Right ventricle myocardium inferior (tissue), 1 donor: Measurements from ENCODE around the gene HCST. TPM values are rescaled to one million over a fixed set of nuclear protein-coding genes. Genes with fewer than 3 reads are reported as not detected.
"Not testable (repeated sequence)": the region's sequence is repeated elsewhere in the genome, so short reads cannot be mapped to it uniquely, and the experiment has no call there.

Experiments
- ATAC-seq: fragments of 200-7000 bp; cut with Tn5 transposase; one replicate; pipeline ENCODE4 v1.9.1; 2020; ENCODE audit warnings: mild to moderate bottlenecking, moderate library complexity
- DNase-seq: peaks from one replicate; pipeline ENCODE4 v3.0.0; 2021; ENCODE audit errors: missing footprints
- intact Hi-C: fragments of 100-400 bp; cut with DNase I; formaldehyde crosslinking; loops from one replicate; pipeline ENCODE4 v1.11.0; 2022
- total RNA-seq: library from RNA; stranded (reverse); fragmentation: NEBNext Ultra II Directional; extraction: Animal tissue kit (Norgen Biotek cat#: 25700); gene quantifications from one replicate; pipeline ENCODE4 v1.2.1, GENCODE V29; 2021
- donor health status: DM: no; HTN: yes; CAD: no; lungs with severe emphysema.

Gene HCST
- total RNA-seq, 1 donor from 2014 or later: 6.3 TPM

GRCh38 chr19:35872180-35872579 is 30.1 kb upstream of the HCST start:
- intact Hi-C loops: no loop called here
- DNase-seq (peak; percentile 13), ATAC-seq (no peak)

DNA sequence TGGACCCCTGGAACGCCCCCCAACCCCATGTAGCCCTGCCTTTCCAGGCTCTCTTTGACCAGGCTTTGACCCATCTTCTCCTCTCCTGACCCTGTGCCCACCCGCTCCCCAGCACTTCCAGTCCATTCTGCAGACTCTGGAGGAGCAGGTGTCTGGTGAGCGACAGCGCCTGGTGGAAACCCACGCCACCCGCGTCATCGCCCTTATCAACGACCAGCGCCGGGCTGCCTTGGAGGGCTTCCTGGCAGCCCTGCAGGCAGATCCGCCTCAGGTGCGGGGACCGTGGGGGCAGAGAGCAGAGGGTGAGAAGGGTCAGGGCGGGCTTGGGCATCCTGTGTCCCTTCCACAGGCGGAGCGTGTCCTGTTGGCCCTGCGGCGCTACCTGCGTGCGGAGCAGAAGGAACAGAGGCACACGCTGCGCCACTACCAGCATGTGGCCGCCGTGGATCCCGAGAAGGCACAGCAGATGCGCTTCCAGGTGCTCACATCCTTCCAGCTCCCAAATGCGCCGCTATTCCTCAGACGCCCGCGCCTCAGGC is 27.9 kb upstream of the HCST start:
- intact Hi-C loops: no loop called here
- ATAC-seq: no peak
- DNase-seq: peak; percentile 53

- intact Hi-C loops: no loop called here
- DNase-seq (peak; percentile 17), ATAC-seq (no peak)
Observed at GRCh38 chr19:35879068-35879467, 23.3 kb upstream of the HCST start.

GRCh38 chr19:35879770-35880317 is 22.5 kb upstream of the HCST start:
- intact Hi-C loops: no loop called here
- DNase-seq (peak; percentile 96), ATAC-seq (peak; percentile 95)

GRCh38 chr19:35882114-35882832 is 20.1 kb upstream of the HCST start:
- ATAC-seq (peak; percentile 45), DNase-seq (no peak)
- intact Hi-C loops: loop anchor here (1.0 kb wide), 1 partner anchor 49 kb away; no protein-coding TSS in a partner anchor

GRCh38 chr19:35883882-35884281 is 18.4 kb upstream of the HCST start:
- ATAC-seq (no peak), DNase-seq (peak; percentile 2)
- intact Hi-C loops: no loop called here

DNA sequence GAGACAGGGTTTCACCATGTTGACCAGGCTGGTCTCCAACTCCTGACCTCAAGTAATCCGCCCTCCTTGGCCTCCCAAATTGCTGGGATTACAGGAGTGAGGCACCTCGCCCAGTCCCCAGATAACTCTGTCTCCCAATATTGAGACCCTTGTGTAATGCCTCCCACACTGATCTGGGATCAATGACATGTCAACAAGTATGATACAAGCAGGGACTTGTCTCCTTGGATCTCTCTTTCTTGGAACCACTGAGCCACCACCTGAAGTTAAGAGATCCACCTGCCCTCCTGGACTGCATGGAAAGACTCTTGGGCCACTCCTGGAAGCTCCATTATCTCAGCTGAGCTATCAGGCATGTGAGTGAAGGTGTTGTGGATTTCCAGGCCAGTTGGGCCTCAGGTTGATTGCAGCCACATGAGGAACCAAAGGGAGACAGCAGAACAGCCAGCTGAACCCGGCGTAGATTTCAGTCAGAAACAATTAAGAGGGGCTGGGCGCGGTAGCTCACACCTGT is 17.0 kb upstream of the HCST start:
- DNase-seq: no peak
- intact Hi-C loops: no loop called here

GRCh38 chr19:35885904-35886303 is 16.4 kb upstream of the HCST start:
- DNase-seq (peak; percentile 1), ATAC-seq (no peak)
- intact Hi-C loops: no loop called here

More for the DNA sequence above, 17.0 kb upstream of the HCST start:
- no peak for ATAC-seq

DNA sequence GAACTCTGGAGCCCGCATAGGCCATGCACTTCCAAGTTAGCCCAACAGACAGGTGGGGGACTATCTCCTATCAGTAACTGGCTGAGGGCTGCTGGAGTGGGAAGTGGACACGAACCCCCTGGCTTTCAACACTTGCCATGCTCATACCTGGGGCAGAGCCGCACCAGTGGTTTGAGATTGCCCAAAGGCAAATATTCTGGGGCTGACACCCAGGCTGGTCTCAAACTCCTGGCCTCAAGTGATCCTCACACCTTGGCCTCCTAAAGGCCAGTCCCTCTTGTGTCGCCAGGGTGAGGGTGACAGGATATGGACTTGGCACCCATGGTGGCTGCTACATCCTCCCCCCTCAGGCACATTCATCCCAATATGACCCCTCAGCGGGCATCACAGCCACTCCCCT is 15.1 kb upstream of the HCST start:
- DNase-seq (peak; percentile 44), ATAC-seq (no peak)
- intact Hi-C loops: no loop called here

DNA sequence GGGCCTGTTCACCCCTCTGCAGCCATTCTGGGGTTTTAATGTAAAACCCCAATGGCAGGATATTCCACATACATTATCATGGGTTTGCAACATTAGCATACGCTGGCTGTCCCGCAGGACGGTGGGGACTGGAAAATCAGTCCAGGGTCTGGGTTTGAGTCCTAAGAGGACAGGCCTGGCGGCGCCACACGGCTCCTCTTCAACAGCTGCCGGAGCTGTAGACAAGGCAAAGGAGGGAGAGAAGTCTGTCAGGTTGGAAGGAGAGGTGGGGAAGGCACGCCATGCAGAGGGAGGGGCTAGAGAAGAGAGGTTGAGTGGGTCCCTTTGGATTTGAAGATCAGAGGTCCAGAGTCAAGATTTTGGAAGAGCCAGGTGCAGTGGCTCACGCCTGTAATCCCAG is 13.9 kb upstream of the HCST start:
- intact Hi-C loops: no loop called here
- no peak for DNase-seq
- ATAC-seq: no peak

GRCh38 chr19:35889370-35890112 is 12.8 kb upstream of the HCST start:
- ATAC-seq (no peak), DNase-seq (peak; percentile 46)
- intact Hi-C loops: no loop called here

GRCh38 chr19:35890113-35890650 is 12.1 kb upstream of the HCST start:
- DNase-seq: peak; percentile 50
- no peak for ATAC-seq
- intact Hi-C loops: no loop called here

DNA sequence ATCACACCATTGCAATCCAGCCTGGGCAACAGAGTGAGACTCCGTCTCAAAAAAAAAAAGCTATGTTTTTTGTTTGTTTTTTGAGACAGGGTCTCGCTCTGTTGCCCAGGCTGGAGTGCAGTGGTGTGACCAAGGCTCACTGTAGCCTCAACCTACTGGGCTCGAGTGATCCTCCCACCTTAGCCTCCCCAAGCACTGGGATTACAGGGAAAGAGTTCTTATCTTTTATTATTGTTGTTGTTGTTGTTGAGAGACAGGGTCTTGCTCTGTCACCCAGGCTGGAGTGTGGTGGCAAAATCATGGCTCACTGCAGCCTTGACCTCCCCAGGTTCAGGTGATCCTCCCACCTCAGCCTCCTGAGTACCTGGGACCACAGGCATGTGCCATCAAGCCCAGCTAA is 10.5 kb upstream of the HCST start:
- intact Hi-C loops: not testable (repeated sequence)

GRCh38 chr19:35894342-35894741 is 8.0 kb upstream of the HCST start:
- DNase-seq (no peak), ATAC-seq (no peak)
- intact Hi-C loops: no loop called here

More for the DNA sequence above, 10.5 kb upstream of the HCST start:
- DNase-seq, ATAC-seq: not testable (repeated sequence)

DNA sequence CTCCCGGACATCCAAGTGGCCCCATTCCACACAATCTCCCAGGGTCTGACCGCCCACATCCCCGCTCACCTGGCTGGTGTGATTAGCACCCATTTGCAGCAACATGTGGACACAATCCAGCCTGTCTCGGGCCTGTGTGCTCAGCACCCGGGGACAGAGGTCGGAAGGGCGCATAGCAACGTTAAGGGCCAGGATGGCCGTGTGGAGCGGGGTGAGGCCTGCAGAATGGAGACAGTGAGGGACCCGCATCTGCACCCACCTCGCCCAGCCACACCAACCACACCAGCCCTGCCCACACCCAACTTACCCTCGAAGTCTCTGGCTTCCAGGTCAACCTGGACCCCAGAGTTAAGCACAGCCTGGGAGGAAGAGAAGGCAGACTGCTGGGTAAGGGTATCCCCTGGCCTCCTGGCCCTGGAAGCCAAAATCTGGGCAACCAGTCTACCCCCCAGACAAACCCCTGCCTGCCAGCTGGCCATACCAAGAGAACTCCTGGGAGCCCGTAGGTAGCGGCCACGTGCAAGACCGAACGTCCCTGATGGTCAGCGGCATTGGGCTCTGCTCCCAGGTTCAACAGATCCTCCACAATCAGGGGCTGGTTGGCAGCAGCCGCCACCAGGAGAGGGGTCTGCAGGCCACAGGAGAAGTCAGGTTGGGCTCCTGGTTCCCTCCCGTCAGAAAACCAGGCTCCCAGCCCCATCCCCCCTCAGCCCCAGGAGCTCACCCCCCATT is 6.3 kb upstream of the HCST start:
- DNase-seq (no peak), ATAC-seq (no peak)
- intact Hi-C loops: loop anchor here (5.0 kb wide), 1 partner anchor 36 kb away; no protein-coding TSS in a partner anchor

DNA sequence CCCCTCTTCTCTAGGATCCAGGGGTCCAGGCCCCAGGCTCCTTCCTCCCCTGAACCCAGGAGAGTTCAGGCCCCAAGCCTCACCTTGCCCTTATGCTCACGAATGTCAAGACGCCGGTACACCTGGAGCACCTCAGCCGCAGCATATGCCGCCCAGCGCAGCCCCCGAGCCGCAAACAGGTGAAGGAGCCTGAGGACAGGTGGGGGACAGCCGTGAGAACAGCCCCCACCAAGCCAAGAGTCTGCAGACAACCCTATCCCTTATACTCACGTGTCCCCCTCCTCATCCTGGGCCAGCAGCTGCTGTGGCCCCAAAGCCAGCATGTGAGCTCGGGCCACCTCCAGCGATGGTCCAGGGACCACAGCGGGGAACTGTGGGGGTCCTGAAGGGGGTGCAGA is 5.7 kb upstream of the HCST start:
- ATAC-seq (no peak), DNase-seq (no peak)
- intact Hi-C loops: loop anchor here (5.0 kb wide), 1 partner anchor 36 kb away; no protein-coding TSS in a partner anchor

DNA sequence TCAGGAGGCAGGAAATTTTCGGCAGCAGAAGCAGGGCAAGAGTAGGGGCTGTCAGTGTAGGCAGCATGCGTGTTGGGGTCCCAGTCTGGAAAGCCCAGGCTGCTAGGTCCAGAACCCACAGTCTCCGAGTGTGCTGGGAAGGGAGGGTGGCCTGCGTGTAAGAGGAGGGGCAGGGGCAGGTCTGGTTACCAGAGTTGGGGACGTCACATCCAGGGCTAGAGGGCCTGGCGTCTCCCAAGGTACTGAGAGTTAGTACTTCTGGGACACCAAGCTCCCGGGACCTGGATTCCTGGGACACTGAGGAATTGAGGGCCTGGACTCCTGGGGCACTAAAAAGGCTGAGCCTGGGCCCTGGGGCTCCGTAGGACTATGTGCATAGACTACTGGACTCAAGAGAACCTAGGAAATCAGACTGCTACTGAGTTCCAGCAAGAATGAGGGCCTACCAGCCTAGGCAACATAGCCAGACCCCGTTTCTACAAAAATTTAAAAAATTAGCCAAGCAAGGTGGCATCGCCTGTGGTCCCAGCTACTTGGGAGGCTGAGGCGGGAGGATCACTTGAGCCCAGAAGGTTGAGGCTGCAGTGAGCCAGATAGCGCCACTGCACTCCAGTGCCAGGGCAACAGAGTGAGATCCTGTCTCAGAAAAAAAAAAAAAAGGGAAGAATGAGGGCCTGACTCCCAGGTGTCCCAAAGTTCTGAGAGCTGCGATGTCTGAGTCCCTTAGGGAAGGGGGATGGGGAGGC is 4.5 kb upstream of the HCST start:
- ATAC-seq (no peak), DNase-seq (no peak)
- intact Hi-C loops: loop anchor here (5.0 kb wide), 1 partner anchor 34 kb away; no protein-coding TSS in a partner anchor

GRCh38 chr19:35898499-35898809 is 3.9 kb upstream of the HCST start:
- ATAC-seq: no peak
- intact Hi-C loops: loop anchor here (5.0 kb wide), 1 partner anchor 34 kb away; no protein-coding TSS in a partner anchor
- DNase-seq: no peak
